HEK293 (cell line): ENCODE results near the gene DNAH11.

Experiments used
- CTCF ChIA-PET: fragments of 350-600 bp; formaldehyde crosslinking; extraction: SDS; loops from one replicate; lab custom pipeline; 2021; ENCODE audit warnings: antibody characterized with exemption; lab: Yijun Ruan, JAX
- POLR2A ChIA-PET: fragments of 300-600 bp; formaldehyde crosslinking; extraction: SDS; loops from one replicate; lab custom pipeline; 2020; ENCODE audit warnings: antibody characterized with exemption, inconsistent platforms; lab: Yijun Ruan, JAX
- H3K27ac ChIP-seq: fragments of 200-500 bp; sonication (Bioruptor generic); 2 replicates; pipeline ENCODE4 v1.5.1; 2014; ENCODE audit warnings: low read depth, low read length, control low read depth, inconsistent platforms; ENCODE audit errors: extremely low read depth
- H3K36me3 ChIP-seq, 2 experiments: fragments of 200-500 bp in 1 of 2; sonication (Bioruptor generic) in 1 of 2; 1 replicate in 1 of 2; 2 replicates in 1 of 2; pipeline ENCODE4 v1.5.1; 2014 to 2017; ENCODE audit warnings: inconsistent platforms in 2 of 2, low read length in 2 of 2; ENCODE audit not compliant: control insufficient read depth in 2 of 2, insufficient read depth in 1 of 2
- H3K4me1 ChIP-seq: fragments of 200-500 bp; sonication (Bioruptor generic); 2 replicates; pipeline ENCODE4 v1.5.1; 2014; ENCODE audit warnings: mild to moderate bottlenecking, low read length, inconsistent platforms; ENCODE audit not compliant: control insufficient read depth, insufficient read depth
- H3K4me3 ChIP-seq: 2 replicates; pipeline ENCODE4 v1.5.1; 2011; ENCODE audit warnings: low read depth, mild to moderate bottlenecking, control low read depth, low read length, moderate library complexity
- H3K9me3 ChIP-seq: fragments of 200-500 bp; sonication (Bioruptor generic); 2 replicates; pipeline ENCODE4 v1.5.1; 2014; ENCODE audit warnings: low read depth, low read length, inconsistent platforms; ENCODE audit not compliant: control insufficient read depth, insufficient read depth
- KLF10 ChIP-seq: fragments of 450-650 bp; IDR thresholded peaks from 2 replicates; pipeline ENCODE4 v1.5.1; 2018; ENCODE audit warnings: missing biosample characterization, mild to moderate bottlenecking, missing genetic modification characterization
- PRDM1 ChIP-seq: fragments of 450-650 bp; formaldehyde crosslinking; IDR thresholded peaks from 2 replicates; pipeline ENCODE4; 2016; ENCODE audit warnings: missing biosample characterization, missing genetic modification characterization
- SP2 ChIP-seq: fragments of 450-650 bp; formaldehyde crosslinking; IDR thresholded peaks from 2 replicates; pipeline ENCODE4 v1.5.1; 2016; ENCODE audit warnings: missing biosample characterization, missing genetic modification characterization
- TRIM28 ChIP-seq: IDR thresholded peaks from 2 replicates; pipeline ENCODE4 v1.6.1; 2011; ENCODE audit warnings: low read length, control low read depth, borderline replicate concordance
- ZBTB21 ChIP-seq: fragments of 450-650 bp; formaldehyde crosslinking; IDR thresholded peaks from 2 replicates; pipeline ENCODE4 v1.5.1; 2017; ENCODE audit warnings: missing biosample characterization, missing genetic modification characterization
- ZEB2 ChIP-seq: fragments of 450-650 bp; formaldehyde crosslinking; IDR thresholded peaks from 2 replicates; pipeline ENCODE4 v1.5.1; 2016; ENCODE audit warnings: missing biosample characterization, missing genetic modification characterization
- ZNF112 ChIP-seq: fragments of 450-650 bp; formaldehyde crosslinking; IDR thresholded peaks from 2 replicates; pipeline ENCODE4 v1.5.0; 2017; ENCODE audit warnings: missing biosample characterization, missing genetic modification characterization
- ZNF169 ChIP-seq: fragments of 450-650 bp; formaldehyde crosslinking; IDR thresholded peaks from 2 replicates; pipeline ENCODE4 v1.5.1; 2016; ENCODE audit warnings: missing biosample characterization, missing genetic modification characterization
- ZNF23 ChIP-seq: fragments of 450-650 bp; formaldehyde crosslinking; IDR thresholded peaks from 2 replicates; pipeline ENCODE4 v1.5.1; 2016; ENCODE audit warnings: missing biosample characterization, missing genetic modification characterization, borderline replicate concordance
- ZNF350 ChIP-seq: fragments of 450-650 bp; formaldehyde crosslinking; IDR thresholded peaks from 2 replicates; pipeline ENCODE4 v1.5.0; 2017; ENCODE audit warnings: missing biosample characterization, mild to moderate bottlenecking, missing genetic modification characterization
- ZNF366 ChIP-seq: fragments of 450-650 bp; formaldehyde crosslinking; conservative IDR thresholded peaks from 2 replicates; pipeline ENCODE4 v1.5.1; 2016; ENCODE audit warnings: missing biosample characterization, missing genetic modification characterization
- ZNF48 ChIP-seq: fragments of 450-650 bp; formaldehyde crosslinking; IDR thresholded peaks from 2 replicates; pipeline ENCODE4 v1.5.1; 2016; ENCODE audit warnings: missing biosample characterization, missing genetic modification characterization
- ZNF560 ChIP-seq: fragments of 450-650 bp; formaldehyde crosslinking; IDR thresholded peaks from 2 replicates; pipeline ENCODE4 v1.5.1; 2017; ENCODE audit warnings: missing biosample characterization, missing genetic modification characterization, borderline replicate concordance
- ZNF626 ChIP-seq: fragments of 450-650 bp; sonication (Bioruptor Pico); formaldehyde crosslinking; IDR thresholded peaks from 2 replicates; pipeline ENCODE4 v1.5.1; 2018; ENCODE audit warnings: missing biosample characterization, missing genetic modification characterization, inconsistent platforms
- ZNF677 ChIP-seq: fragments of 450-650 bp; IDR thresholded peaks from 2 replicates; pipeline ENCODE4 v1.5.0; 2018; ENCODE audit warnings: missing biosample characterization, mild to moderate bottlenecking, missing genetic modification characterization, moderate library complexity
- ZNF707 ChIP-seq: fragments of 450-650 bp; formaldehyde crosslinking; IDR thresholded peaks from 2 replicates; pipeline ENCODE4 v1.5.1; 2016; ENCODE audit warnings: missing biosample characterization, missing genetic modification characterization
- ZNF843 ChIP-seq: fragments of 450-650 bp; formaldehyde crosslinking; IDR thresholded peaks from 2 replicates; pipeline ENCODE4 v1.5.1; 2016; ENCODE audit warnings: missing biosample characterization, missing genetic modification characterization
- ZSCAN16 ChIP-seq: fragments of 450-650 bp; formaldehyde crosslinking; IDR thresholded peaks from 2 replicates; pipeline ENCODE4 v1.5.1; 2016; ENCODE audit warnings: missing biosample characterization, missing genetic modification characterization
- TF ChIP-seq, protein P1 (sequence below): fragments of 450-650 bp; formaldehyde crosslinking; IDR thresholded peaks from 2 replicates; pipeline ENCODE4 v1.5.1; 2017; ENCODE audit warnings: missing biosample characterization, missing genetic modification characterization
- TF ChIP-seq, protein P2 (sequence below): fragments of 450-650 bp; formaldehyde crosslinking; IDR thresholded peaks from 2 replicates; pipeline ENCODE4 v1.5.1; 2016; ENCODE audit warnings: missing biosample characterization, missing genetic modification characterization
- TF ChIP-seq, protein P3 (sequence below): fragments of 450-650 bp; formaldehyde crosslinking; conservative IDR thresholded peaks from 2 replicates; pipeline ENCODE4 v1.5.1; 2016; ENCODE audit warnings: low read depth, missing biosample characterization, missing genetic modification characterization

Gene DNAH11

DNA sequence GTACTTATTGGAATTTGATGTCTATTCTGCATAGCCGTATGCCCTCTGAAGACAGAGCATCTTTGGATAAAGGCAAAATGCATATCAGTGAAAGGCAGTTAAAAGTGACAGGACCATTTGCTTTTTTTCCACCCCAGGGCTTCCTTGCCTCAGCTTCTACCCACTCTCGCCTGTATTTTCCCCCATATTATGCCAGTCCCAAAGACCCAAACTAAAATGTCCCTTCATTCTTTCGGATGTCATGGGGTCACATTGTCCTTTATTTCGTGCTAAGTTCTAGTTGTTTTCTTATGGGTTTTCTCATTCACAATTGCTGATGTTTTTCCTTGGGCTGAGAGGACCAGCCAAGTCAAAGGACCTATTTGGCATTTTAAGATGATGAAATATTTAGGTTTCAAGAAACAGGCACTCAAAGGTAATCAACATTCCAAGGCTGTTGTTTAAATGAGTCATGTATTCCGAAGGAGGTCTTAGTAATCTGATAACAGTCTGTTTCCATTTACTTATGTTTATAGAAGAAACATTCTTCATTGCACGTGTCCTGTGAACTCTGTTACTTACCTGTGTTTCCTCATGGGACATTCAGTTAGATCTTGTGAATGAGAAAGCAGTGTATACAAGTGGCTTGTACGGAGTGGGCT, 74.1 kb downstream of the DNAH11 start (continued):
- TF ChIP-seq, protein P1, sequence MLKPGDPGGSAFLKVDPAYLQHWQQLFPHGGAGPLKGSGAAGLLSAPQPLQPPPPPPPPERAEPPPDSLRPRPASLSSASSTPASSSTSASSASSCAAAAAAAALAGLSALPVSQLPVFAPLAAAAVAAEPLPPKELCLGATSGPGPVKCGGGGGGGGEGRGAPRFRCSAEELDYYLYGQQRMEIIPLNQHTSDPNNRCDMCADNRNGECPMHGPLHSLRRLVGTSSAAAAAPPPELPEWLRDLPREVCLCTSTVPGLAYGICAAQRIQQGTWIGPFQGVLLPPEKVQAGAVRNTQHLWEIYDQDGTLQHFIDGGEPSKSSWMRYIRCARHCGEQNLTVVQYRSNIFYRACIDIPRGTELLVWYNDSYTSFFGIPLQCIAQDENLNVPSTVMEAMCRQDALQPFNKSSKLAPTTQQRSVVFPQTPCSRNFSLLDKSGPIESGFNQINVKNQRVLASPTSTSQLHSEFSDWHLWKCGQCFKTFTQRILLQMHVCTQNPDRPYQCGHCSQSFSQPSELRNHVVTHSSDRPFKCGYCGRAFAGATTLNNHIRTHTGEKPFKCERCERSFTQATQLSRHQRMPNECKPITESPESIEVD (tag by site-specific recombination), result peak; percentile 40; the same call in 1 of the 2 replicates
- no peak for TF ChIP-seq TRIM28
- TF ChIP-seq ZBTB21 (tag by site-specific recombination), result no peak
- TF ChIP-seq ZNF843 (tag by site-specific recombination), result 0 out of 2 replicates have a peak, but pooled peaks have one; percentile 27
- 0 out of 2 replicates have a peak, but pooled peaks have one; percentile 36 for TF ChIP-seq ZEB2 (tag by site-specific recombination)
- TF ChIP-seq ZNF350 (tag by site-specific recombination), result 0 out of 2 replicates have a peak, but pooled peaks have one; percentile 22
- TF ChIP-seq ZNF366, result peak; percentile 55
- TF ChIP-seq ZSCAN16 (tag by site-specific recombination), result no peak
- TF ChIP-seq SP2 (tag by site-specific recombination), result no peak
- TF ChIP-seq, all 188 proteins: peak for 19

DNA sequence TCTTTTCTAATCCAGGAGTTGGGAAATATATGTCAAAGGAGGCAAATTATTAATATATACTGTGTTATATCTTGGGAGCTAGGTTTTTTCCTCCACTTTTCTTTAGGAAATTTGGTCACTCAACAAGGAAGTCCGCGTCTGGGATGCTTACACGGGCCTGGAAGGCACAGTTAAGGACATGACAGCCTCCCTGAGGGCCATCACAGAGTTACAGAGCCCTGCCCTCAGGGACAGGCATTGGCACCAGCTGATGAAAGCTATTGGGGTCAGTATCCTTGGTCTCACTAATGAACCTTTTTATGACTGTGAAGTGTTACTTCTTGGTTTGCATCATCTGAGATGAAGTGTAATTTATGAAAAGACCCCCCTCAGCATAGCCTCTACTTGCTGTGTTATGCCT, 74.7 kb downstream of the DNAH11 start:
- TF ChIP-seq ZNF560 (tag by site-specific recombination), result no peak
- no peak for TF ChIP-seq KLF10
- TF ChIP-seq ZNF677 (tag by site-specific recombination), result no peak
- TF ChIP-seq, protein P2, sequence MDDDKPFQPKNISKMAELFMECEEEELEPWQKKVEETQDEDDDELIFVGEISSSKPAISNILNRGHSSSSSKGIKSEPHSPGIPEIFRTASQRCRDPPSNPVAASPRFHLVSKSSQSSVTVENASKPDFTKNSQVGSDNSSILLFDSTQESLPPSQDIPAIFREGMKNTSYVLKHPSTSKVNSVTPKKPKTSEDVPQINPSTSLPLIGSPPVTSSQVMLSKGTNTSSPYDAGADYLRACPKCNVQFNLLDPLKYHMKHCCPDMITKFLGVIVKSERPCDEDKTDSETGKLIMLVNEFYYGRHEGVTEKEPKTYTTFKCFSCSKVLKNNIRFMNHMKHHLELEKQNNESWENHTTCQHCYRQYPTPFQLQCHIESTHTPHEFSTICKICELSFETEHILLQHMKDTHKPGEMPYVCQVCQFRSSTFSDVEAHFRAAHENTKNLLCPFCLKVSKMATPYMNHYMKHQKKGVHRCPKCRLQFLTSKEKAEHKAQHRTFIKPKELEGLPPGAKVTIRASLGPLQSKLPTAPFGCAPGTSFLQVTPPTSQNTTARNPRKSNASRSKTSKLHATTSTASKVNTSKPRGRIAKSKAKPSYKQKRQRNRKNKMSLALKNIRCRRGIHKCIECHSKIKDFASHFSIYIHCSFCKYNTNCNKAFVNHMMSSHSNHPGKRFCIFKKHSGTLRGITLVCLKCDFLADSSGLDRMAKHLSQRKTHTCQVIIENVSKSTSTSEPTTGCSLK, result no peak
- TF ChIP-seq ZNF626 (tag by site-specific recombination), result no peak
- TF ChIP-seq ZNF112 (tag by site-specific recombination), result no peak
- TF ChIP-seq ZNF169 (tag by site-specific recombination), result no peak
- Histone ChIP-seq H3K4me1 (peaks cover 14% of the 10 kb centered on the region), H3K4me3 (no peak overlapping the region), H3K36me3 (no peaks in the 10 kb centered on the region), H3K9me3 (no peaks in the 10 kb centered on the region), H3K27ac (no peak overlapping the region)
- ChIA-PET CTCF (interaction anchor here (0.9 to 1.2 kb wide), 3 partner anchors 150 to 562 kb away, joined by 3 to 4 read pairs (median 3); no protein-coding TSS in a partner anchor), POLR2A (interaction anchor here (0.6 kb wide), 1 partner anchor 9 kb away, joined by 5 read pairs; no protein-coding TSS in a partner anchor)

DNA sequence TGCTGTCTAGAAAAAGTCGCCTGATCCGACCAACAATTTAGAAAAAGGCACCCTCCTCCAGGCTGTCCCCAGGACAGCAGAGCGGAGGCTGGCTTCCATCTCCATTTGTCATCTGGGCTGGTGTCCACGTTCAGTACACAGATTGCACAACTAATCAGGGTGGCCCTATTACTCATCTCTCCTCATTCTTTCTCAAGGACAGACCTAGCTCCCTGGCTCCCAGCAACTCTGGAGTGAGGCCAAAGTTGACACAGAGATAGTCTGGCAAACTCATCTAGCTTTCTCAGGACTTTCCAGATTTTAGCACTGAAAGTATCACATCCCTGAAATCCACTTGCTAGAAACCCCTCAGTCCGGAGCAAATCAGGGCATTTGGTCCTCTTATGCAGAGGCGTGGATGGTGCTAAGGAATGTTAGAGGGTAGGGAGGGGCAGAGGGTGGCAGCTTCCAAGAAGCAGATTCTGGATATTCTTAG, 75.1 kb downstream of the DNAH11 start:
- ChIA-PET POLR2A (interaction anchor here (0.6 kb wide), 1 partner anchor 9 kb away, joined by 5 read pairs; no protein-coding TSS in a partner anchor), CTCF (interaction anchor here (0.9 to 1.2 kb wide), 3 partner anchors 149 to 563 kb away, joined by 3 to 4 read pairs (median 3); no protein-coding TSS in a partner anchor)
- no peak overlapping the region for H3K4me3 ChIP-seq

More for the DNA sequence above, 75.1 kb downstream of the DNAH11 start:
- no peak overlapping the region for H3K27ac ChIP-seq
- TF ChIP-seq PRDM1 (tag by site-specific recombination) (peak; percentile 66; the same call in 1 of the 2 replicates), ZNF707 (tag by site-specific recombination) (no peak), ZNF48 (no peak), ZNF23 (tag by site-specific recombination) (no peak)
- TF ChIP-seq, protein P3, sequence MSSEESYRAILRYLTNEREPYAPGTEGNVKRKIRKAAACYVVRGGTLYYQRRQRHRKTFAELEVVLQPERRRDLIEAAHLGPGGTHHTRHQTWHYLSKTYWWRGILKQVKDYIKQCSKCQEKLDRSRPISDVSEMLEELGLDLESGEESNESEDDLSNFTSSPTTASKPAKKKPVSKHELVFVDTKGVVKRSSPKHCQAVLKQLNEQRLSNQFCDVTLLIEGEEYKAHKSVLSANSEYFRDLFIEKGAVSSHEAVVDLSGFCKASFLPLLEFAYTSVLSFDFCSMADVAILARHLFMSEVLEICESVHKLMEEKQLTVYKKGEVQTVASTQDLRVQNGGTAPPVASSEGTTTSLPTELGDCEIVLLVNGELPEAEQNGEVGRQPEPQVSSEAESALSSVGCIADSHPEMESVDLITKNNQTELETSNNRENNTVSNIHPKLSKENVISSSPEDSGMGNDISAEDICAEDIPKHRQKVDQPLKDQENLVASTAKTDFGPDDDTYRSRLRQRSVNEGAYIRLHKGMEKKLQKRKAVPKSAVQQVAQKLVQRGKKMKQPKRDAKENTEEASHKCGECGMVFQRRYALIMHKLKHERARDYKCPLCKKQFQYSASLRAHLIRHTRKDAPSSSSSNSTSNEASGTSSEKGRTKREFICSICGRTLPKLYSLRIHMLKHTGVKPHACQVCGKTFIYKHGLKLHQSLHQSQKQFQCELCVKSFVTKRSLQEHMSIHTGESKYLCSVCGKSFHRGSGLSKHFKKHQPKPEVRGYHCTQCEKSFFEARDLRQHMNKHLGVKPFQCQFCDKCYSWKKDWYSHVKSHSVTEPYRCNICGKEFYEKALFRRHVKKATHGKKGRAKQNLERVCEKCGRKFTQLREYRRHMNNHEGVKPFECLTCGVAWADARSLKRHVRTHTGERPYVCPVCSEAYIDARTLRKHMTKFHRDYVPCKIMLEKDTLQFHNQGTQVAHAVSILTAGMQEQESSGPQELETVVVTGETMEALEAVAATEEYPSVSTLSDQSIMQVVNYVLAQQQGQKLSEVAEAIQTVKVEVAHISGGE, result no peak
- no peaks in the 10 kb centered on the region for H3K36me3 ChIP-seq
- H3K9me3 ChIP-seq, result no peaks in the 10 kb centered on the region
- H3K4me1 ChIP-seq, result peaks cover 14% of the 10 kb centered on the region
